GM12892 (cell line): ENCODE results near the gene TEAD1.

Experiments
- POLR2AphosphoS5 ChIP-seq: IDR thresholded peaks from 2 replicates; pipeline ENCODE4 v1.6.1; 2011; ENCODE audit warnings: low read depth, low read length, control low read depth
- TAF1 ChIP-seq: IDR thresholded peaks from 2 replicates; pipeline ENCODE4 v1.6.1; 2011; ENCODE audit warnings: low read depth, mild to moderate bottlenecking, control low read depth, low read length, borderline replicate concordance

DNA sequence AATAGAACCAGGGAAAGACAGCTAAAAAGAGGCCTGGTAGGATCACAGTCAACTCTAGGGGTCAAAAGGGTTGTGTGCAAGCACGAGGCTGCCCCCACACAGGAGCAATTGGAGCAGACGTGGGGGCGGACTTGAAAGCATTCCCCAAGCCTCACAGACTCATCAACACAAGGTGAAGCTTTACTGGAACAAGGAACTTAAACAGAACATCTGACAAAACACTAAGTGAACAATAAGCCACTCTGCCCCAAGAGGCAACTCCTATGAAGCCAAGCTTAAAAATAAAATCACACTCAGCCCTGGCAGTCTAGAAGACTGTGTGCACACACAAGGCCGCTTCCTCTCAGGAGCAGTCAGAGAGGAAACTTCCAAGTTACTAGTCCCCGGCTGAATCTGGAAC is 32.2 kb upstream of the TEAD1 start:
- no peak for TF ChIP-seq POLR2AphosphoS5
- TF ChIP-seq TAF1 = no peak
